Fibroblast of lung (primary cell): ENCODE results near the gene SMARCC1. TPM values are rescaled to one million over a fixed set of nuclear protein-coding genes. Genes with fewer than 3 reads are reported as not detected.

Source experiments
- DNase-seq, 2 donors: peaks; one replicate each; pipeline versions ENCODE4 v3.0.0 to v3.0.0-alpha.2; 2010; ENCODE audit warnings: low read depth in 2 of 2
- H2AFZ ChIP-seq: 2 replicates; pipeline ENCODE4 v1.5.1; 2012; ENCODE audit warnings: low read length, control low read depth, inconsistent platforms
- H3K27ac ChIP-seq: 2 replicates; pipeline ENCODE4 v1.5.1; 2011; ENCODE audit warnings: low read length, control low read depth; ENCODE audit not compliant: insufficient read depth
- H3K27me3 ChIP-seq: 2 replicates; pipeline ENCODE4 v1.5.1; 2011; ENCODE audit warnings: mild to moderate bottlenecking, low read length; ENCODE audit not compliant: control insufficient read depth, insufficient read depth
- H3K36me3 ChIP-seq: 2 replicates; pipeline ENCODE4 v1.5.1; 2011; ENCODE audit warnings: low read length; ENCODE audit not compliant: control insufficient read depth, insufficient read depth
- H3K4me1 ChIP-seq: 2 replicates; pipeline ENCODE4 v1.5.1; 2011; ENCODE audit warnings: low read length; ENCODE audit not compliant: control insufficient read depth, insufficient read depth; ENCODE audit errors: extremely low read depth
- H3K4me2 ChIP-seq: 2 replicates; pipeline ENCODE4 v1.5.1; 2011; ENCODE audit warnings: low read length, control low read depth; ENCODE audit not compliant: insufficient read depth; ENCODE audit errors: extremely low read depth
- H3K4me3 ChIP-seq, 4 experiments: fragments of 200-600 bp in 1 of 4; sonication (generic) in 1 of 4; replicated peaks in 1 of 4; 2 replicates each; pipeline ENCODE4 v1.5.1; 2011 to 2016; ENCODE audit warnings: low read length in 4 of 4, low read depth in 3 of 4, mild to moderate bottlenecking in 3 of 4, control low read depth in 2 of 4, inconsistent platforms in 1 of 4, mixed read lengths in 1 of 4; ENCODE audit not compliant: insufficient read depth in 1 of 4; ENCODE audit errors: control extremely low read depth in 1 of 4
- H3K79me2 ChIP-seq: 2 replicates; pipeline ENCODE4 v1.5.1; 2012; ENCODE audit warnings: mild to moderate bottlenecking, low read length, inconsistent platforms; ENCODE audit not compliant: control insufficient read depth, insufficient read depth
- H3K9ac ChIP-seq: 2 replicates; pipeline ENCODE4 v1.5.1; 2011; ENCODE audit warnings: mild to moderate bottlenecking, low read length, control low read depth; ENCODE audit not compliant: insufficient read depth
- H3K9me3 ChIP-seq: 2 replicates; pipeline ENCODE4 v1.5.1; 2012; ENCODE audit warnings: low read depth, low read length; ENCODE audit not compliant: control insufficient read depth, insufficient read depth
- H4K20me1 ChIP-seq: 2 replicates; pipeline ENCODE4 v1.5.1; 2011; ENCODE audit warnings: low read length; ENCODE audit not compliant: control insufficient read depth, insufficient read depth; ENCODE audit errors: extremely low read depth
- CTCF ChIP-seq, 2 donors: IDR thresholded peaks in 1 of 2; conservative IDR thresholded peaks in 1 of 2; 1 replicate in 1 of 2; 2 replicates in 1 of 2; pipeline ENCODE4 v1.5.1; 2011 to 2012; ENCODE audit warnings: low read length in 2 of 2, control low read depth in 1 of 2, inconsistent platforms in 1 of 2, low read depth in 1 of 2, mild to moderate bottlenecking in 1 of 2
- EZH2 ChIP-seq: IDR thresholded peaks from 2 replicates; pipeline ENCODE4 v1.5.1; 2012; ENCODE audit warnings: low read length, control low read depth, mild to moderate bottlenecking; ENCODE audit errors: missing control alignments
- polyA plus RNA-seq, 2 donors: library from polyadenylated mRNA; depleted of rRNA in 1 of 2; stranded (reverse) in 1 of 2; unstranded in 1 of 2; fragments of >200 nt; gene quantifications; 2 replicates each; pipeline ENCODE4 v1.2.1, GENCODE V29; 2011 to 2012; ENCODE audit warnings: missing spikeins in 1 of 2
- total RNA-seq: library from RNA; depleted of rRNA; stranded (reverse); fragments of >200 nt; gene quantifications from 2 replicates; pipeline ENCODE4 v1.2.1, GENCODE V29; 2014

SMARCC1 gene
- total and polyA plus RNA-seq, 2 donors (not counting 1 experiment from before 2014, with no cell fraction given) = 23.1 to 23.6 TPM

DNA sequence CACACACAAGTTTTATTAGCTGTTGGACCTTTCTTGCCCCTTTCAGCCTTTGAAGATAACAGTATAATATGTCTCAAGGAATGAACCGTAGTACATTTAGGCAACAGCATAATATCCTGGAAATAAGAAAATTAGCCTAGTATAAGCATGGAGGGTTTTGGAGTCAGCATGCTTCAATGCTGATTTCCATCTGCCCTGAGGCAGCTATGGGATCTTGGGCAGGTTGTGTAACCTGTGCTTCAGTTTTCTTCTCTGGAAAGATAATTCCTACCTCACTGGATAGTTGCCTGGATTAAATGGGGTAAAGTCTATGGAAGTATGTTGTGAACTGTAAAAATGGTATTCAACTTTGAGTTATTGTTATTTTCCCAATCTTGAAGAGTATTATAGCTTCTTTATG, 22.9 kb upstream of the SMARCC1 start:
- H4K20me1 ChIP-seq = no peaks in the 10 kb centered on the region
- DNase-seq = no peak
- no peak overlapping the region for H3K4me2 ChIP-seq
- H3K9ac ChIP-seq = no peak overlapping the region
- peak overlapping the region in 2 of 4 experiments; percentile 3 to 9 for H3K4me3 ChIP-seq
- TF ChIP-seq EZH2 = no peak
- no peak for TF ChIP-seq CTCF (conservative IDR thresholded peaks at IDR 0.05 in 1 of 2, IDR thresholded peaks at IDR 0.05 in 1 of 2; ENCODE audit: low read depth in 1 of 2, low read length in 2 of 2)
- no peaks in the 10 kb centered on the region for H3K9me3 ChIP-seq
- no peak overlapping the region for H3K27ac ChIP-seq
- peaks cover 3% of the 10 kb centered on the region for H3K36me3 ChIP-seq
- no peak overlapping the region for H2AFZ ChIP-seq
- H3K79me2 ChIP-seq = peaks cover 17% of the 10 kb centered on the region
- H3K27me3 ChIP-seq = no peaks in the 10 kb centered on the region
- H3K4me1 ChIP-seq = no peaks in the 10 kb centered on the region

DNA sequence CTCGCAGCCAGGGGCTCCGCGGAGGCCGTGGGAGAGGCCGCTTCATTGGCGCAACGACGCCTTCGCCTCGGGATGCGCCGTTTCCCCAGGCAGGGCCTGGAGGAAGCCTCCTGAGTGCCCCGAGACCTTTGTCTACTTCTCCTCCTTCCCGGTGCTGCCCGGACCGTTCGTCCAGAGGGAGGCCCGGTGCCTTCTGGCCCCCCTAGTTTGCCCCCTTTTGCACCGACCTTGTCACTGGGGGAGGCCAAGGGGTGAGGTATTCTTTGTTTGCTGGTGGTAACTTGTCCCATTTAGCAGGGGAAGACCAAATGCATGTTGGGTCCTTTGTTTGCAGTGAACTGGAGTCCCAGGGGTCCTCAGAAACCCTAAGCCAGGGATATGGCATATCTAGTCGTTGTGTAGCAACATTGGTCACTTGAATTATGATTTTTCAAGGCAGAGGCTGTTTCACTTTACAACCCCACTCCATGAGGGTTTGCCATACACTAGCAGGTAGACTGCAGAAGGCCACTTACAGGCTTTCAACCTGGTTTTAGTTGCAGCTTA, 21.9 kb upstream of the SMARCC1 start:
- Histone ChIP-seq H3K9ac (peak overlapping the region; percentile 63), H3K36me3 (peaks cover 3% of the 10 kb centered on the region), H3K4me1 (no peaks in the 10 kb centered on the region), H4K20me1 (no peaks in the 10 kb centered on the region), H3K27ac (peak overlapping the region; percentile 71), H3K4me3 (peak overlapping the region; percentile 59 to 74 (median 69)), H3K27me3 (no peaks in the 10 kb centered on the region), H3K9me3 (no peaks in the 10 kb centered on the region), H2AFZ (peak overlapping the region; percentile 71), H3K4me2 (peak overlapping the region; percentile 91), H3K79me2 (peaks cover 17% of the 10 kb centered on the region)
- DNase-seq = peak in 1 of 2 donors; percentile 11
- TF ChIP-seq EZH2 (no peak), CTCF (conservative IDR thresholded peaks at IDR 0.05 in 1 of 2, IDR thresholded peaks at IDR 0.05 in 1 of 2; ENCODE audit: low read depth in 1 of 2, low read length in 2 of 2) (no peak)

- Histone ChIP-seq H3K27ac (peak within 1 kb of the TSS; percentile 71), H2AFZ (peak within 1 kb of the TSS; percentile 72), H3K9me3 (no peaks in the 10 kb centered on the region), H3K27me3 (no peaks in the 10 kb centered on the region), H3K4me3 (peak within 1 kb of the TSS; percentile 59 to 74 (median 72)), H3K4me2 (peak within 1 kb of the TSS; percentile 91), H3K79me2 (peaks cover 17% of the 10 kb centered on the region), H3K4me1 (no peaks in the 10 kb centered on the region), H4K20me1 (no peaks in the 10 kb centered on the region), H3K36me3 (peaks cover 3% of the 10 kb centered on the region), H3K9ac (peak within 1 kb of the TSS; percentile 63)
- TF ChIP-seq EZH2 = no peak
- TF ChIP-seq CTCF (conservative IDR thresholded peaks at IDR 0.05 in 1 of 2, IDR thresholded peaks at IDR 0.05 in 1 of 2; ENCODE audit: low read depth in 1 of 2, low read length in 2 of 2) = no peak
- DNase-seq = peak; percentile 86 to 87
Measured at GRCh38 chr3:47802734-47803479, 21.2 kb upstream of the SMARCC1 start, which contains the start of gene DHX30. Gene DHX30, plus strand, starts transcription at chr3:47803138. Its CDS starts 7,546 bp downstream, at chr3:47810684.
